K562 (cell line): ENCODE measurements around the gene SART1. TPM values are rescaled to one million over a fixed set of nuclear protein-coding genes. Genes with fewer than 3 reads are reported as not detected.
A peak's percentile ranks its signal among the peaks of the same experiment; 100 is the strongest.

Source experiments
- ARNT ChIP-seq, 2 experiments: fragments of 450-650 bp; IDR thresholded peaks; 2 replicates each; pipeline ENCODE4 v1.6.1; 2016; ENCODE audit warnings: mild to moderate bottlenecking in 1 of 2
- CHCHD3 ChIP-seq: fragments of 250-450 bp; sonication (Bioruptor Pico); IDR thresholded peaks from 2 replicates; pipeline ENCODE4 v2.1.2; 2022; ENCODE audit warnings: mild to moderate bottlenecking
- EGR1 ChIP-seq: fragments of 450-650 bp; conservative IDR thresholded peaks from 2 replicates; pipeline ENCODE4 v1.6.1; 2017; ENCODE audit warnings: mild to moderate bottlenecking
- FOXA1 ChIP-seq: fragments of 450-650 bp; IDR thresholded peaks from 2 replicates; pipeline ENCODE4 v1.6.1; 2016; ENCODE audit warnings: mild to moderate bottlenecking, borderline replicate concordance
- MAX ChIP-seq: sonication (generic); formaldehyde crosslinking; IDR thresholded peaks from 2 replicates; pipeline ENCODE4 v1.9.0; 2022; ENCODE audit warnings: mild to moderate bottlenecking, missing genetic modification reagents
- MYNN ChIP-seq, 2 experiments: sonication (generic); formaldehyde crosslinking in 1 of 2; IDR thresholded peaks; 2 replicates each; pipeline versions ENCODE4 v1.5.0 to v1.6.1; 2016 to 2020; ENCODE audit warnings: antibody characterized with exemption in 1 of 2, missing genetic modification reagents in 1 of 2
- NFIX ChIP-seq: fragments of 250-450 bp; sonication (Bioruptor Pico); IDR thresholded peaks from 2 replicates; pipeline ENCODE4 v1.4.0; 2020; ENCODE audit warnings: low read depth, mild to moderate bottlenecking, moderate library complexity
- POLR3G ChIP-seq: IDR thresholded peaks from 2 replicates; pipeline ENCODE4 v1.6.1; 2011; ENCODE audit not compliant: insufficient read length, insufficient replicate concordance; ENCODE audit errors: extremely low read depth
- RNF219 ChIP-seq: fragments of 250-450 bp; sonication (Bioruptor Pico); IDR thresholded peaks from 2 replicates; pipeline ENCODE4 v1.5.0; 2022; ENCODE audit warnings: mild to moderate bottlenecking
- SNIP1 ChIP-seq: fragments of 450-650 bp; IDR thresholded peaks from 2 replicates; pipeline ENCODE4 v1.7.1; 2017; ENCODE audit warnings: low read depth, mild to moderate bottlenecking
- THAP7 ChIP-seq: fragments of 250-450 bp; sonication (Bioruptor Pico); IDR thresholded peaks from 2 replicates; pipeline ENCODE4 v1.5.0; 2021
- THRA ChIP-seq: fragments of 450-650 bp; IDR thresholded peaks from 2 replicates; pipeline ENCODE4 v1.6.1; 2017; ENCODE audit warnings: mild to moderate bottlenecking, moderate library complexity
- TSHZ1 ChIP-seq: fragments of 250-450 bp; sonication (Bioruptor Pico); IDR thresholded peaks from 2 replicates; pipeline ENCODE4 v1.4.0; 2020; ENCODE audit warnings: mild to moderate bottlenecking, moderate library complexity
- ZBTB17 ChIP-seq: fragments of 450-650 bp; formaldehyde crosslinking; IDR thresholded peaks from 2 replicates; pipeline ENCODE4 v1.4.0; 2020; ENCODE audit warnings: mild to moderate bottlenecking
- ZNF12 ChIP-seq: sonication (generic); formaldehyde crosslinking; IDR thresholded peaks from 2 replicates; pipeline ENCODE4 v1.4.0; 2020; ENCODE audit warnings: mild to moderate bottlenecking, missing genetic modification reagents
- ZNF174 ChIP-seq: fragments of 250-450 bp; sonication (Bioruptor Pico); IDR thresholded peaks from 2 replicates; pipeline ENCODE4 v1.4.0; 2020; ENCODE audit warnings: mild to moderate bottlenecking
- ZNF217 ChIP-seq: sonication (generic); formaldehyde crosslinking; IDR thresholded peaks from 2 replicates; pipeline ENCODE4 v1.8.0; 2022; ENCODE audit warnings: mild to moderate bottlenecking, missing genetic modification reagents
- ZNF76 ChIP-seq: fragments of 250-450 bp; sonication (Bioruptor Pico); IDR thresholded peaks from 2 replicates; pipeline ENCODE4 v1.4.0; 2020; ENCODE audit warnings: mild to moderate bottlenecking, moderate library complexity, borderline replicate concordance
- polyA plus RNA-seq, 8 experiments: library from polyadenylated mRNA; depleted of rRNA in 4 of 8; stranded (reverse) in 5 of 8; unstranded in 3 of 8; fragments of >200 nt; fragmentation: Nextera tagmentation in 2 of 8; fragmentation: Illumina TruSeq in 1 of 8; extraction: Ambion mirVana in 2 of 8; extraction: Trizol in 1 of 8; gene quantifications; 2 replicates each; pipeline versions ENCODE4 v1.2.1 to v1.2.3, GENCODE V29; 2011 to 2014; ENCODE audit warnings: inconsistent platforms in 1 of 8, missing spikeins in 1 of 8
- total RNA-seq, 7 experiments: library from RNA; depleted of rRNA in 6 of 7; stranded (reverse); fragments of >200 nt in 6 of 7; fragmentation: Illumina TruSeq in 2 of 7; extraction: Trizol in 2 of 7; gene quantifications; 2 replicates each; pipeline versions ENCODE4 v1.2.1 to v1.2.3, GENCODE V29; 2011 to 2021; ENCODE audit warnings: low replicate concordance in 1 of 7

Gene SART1
- total and polyA plus RNA-seq, 9 of the 15 experiments (the other 6 are each of a cell fraction or from before 2014, with no cell fraction given): 4.8 to 84.1 (median 31.7) TPM

- TF ChIP-seq THRA (no peak), CHCHD3 (CRISPR knock-in tag) (no peak), SNIP1 (no peak), MYNN (IDR thresholded peaks at IDR 0.05) (no peak), MYNN (CRISPR knock-in tag; IDR thresholded peaks at IDR 0.05) (no peak), ZNF174 (CRISPR knock-in tag) (no peak), NFIX (CRISPR knock-in tag) (no peak), POLR3G (no peak), ZNF12 (CRISPR knock-in tag) (peak; percentile 81; the same call in 1 of the 2 replicates), RNF219 (no peak), MAX (CRISPR knock-in tag) (no peak; the same call in 1 of the 2 replicates), ZNF76 (no peak), THAP7 (CRISPR knock-in tag) (no peak), ZBTB17 (CRISPR knock-in tag) (no peak), EGR1 (peak; percentile 62), TSHZ1 (CRISPR knock-in tag) (no peak), FOXA1 (no peak), ZNF217 (CRISPR knock-in tag) (no peak), ARNT (IDR thresholded peaks at IDR 0.05) (no peak)
Measured at GRCh38 chr11:65918211-65919140, 43.1 kb upstream of the SART1 start, which contains the start of gene C11orf68 (continued).
